Right lobe of liver (tissue), 6 donors: ENCODE data around the gene SHC4. TPM values are rescaled to one million over a fixed set of nuclear protein-coding genes. Genes with fewer than 3 reads are reported as not detected.
A peak's percentile ranks its signal among the peaks of the same experiment; 100 is the strongest.

Source experiments
- ATAC-seq, 4 donors: fragments of 200-7000 bp; cut with Tn5 transposase; one replicate each; pipeline ENCODE4 v1.9.1; 2020; ENCODE audit warnings: mild to moderate bottlenecking in 4 of 4, moderate library complexity in 4 of 4
- DNase-seq, 3 donors: peaks; one replicate each; pipeline ENCODE4 v3.0.0-alpha.2; 2020
- H3K27ac ChIP-seq, 3 donors: fragments of 200-600 bp; one replicate each; pipeline ENCODE4 v1.8.0; 2022
- H3K27me3 ChIP-seq, 2 donors: fragments of 200-600 bp; one replicate each; pipeline ENCODE4 v1.8.0; 2022
- H3K36me3 ChIP-seq, 4 donors: fragments of 200-600 bp; sonication (generic) in 1 of 4; one replicate each; pipeline versions ENCODE4 v1.5.1 to v1.8.0; 2017 to 2022; ENCODE audit warnings: control low read depth in 1 of 4
- H3K4me1 ChIP-seq, 4 donors: fragments of 200-600 bp; sonication (generic) in 1 of 4; one replicate each; pipeline versions ENCODE4 v1.5.1 to v1.8.0; 2017 to 2022; ENCODE audit warnings: control low read depth in 1 of 4
- H3K4me3 ChIP-seq, 3 donors: fragments of 200-600 bp; one replicate each; pipeline ENCODE4 v1.8.0; 2022
- H3K9me3 ChIP-seq, 4 donors: fragments of 200-600 bp; sonication (generic) in 1 of 4; one replicate each; pipeline versions ENCODE4 v1.5.1 to v1.8.0; 2017 to 2022; ENCODE audit warnings: control low read depth in 1 of 4
- POLR2A ChIP-seq: fragments of 450-650 bp; IDR thresholded peaks from one replicate; pipeline ENCODE4 v1.6.1; 2017; ENCODE audit warnings: antibody characterized with exemption, mild to moderate bottlenecking
- WGBS: methylation state at CpG from one replicate; pipeline ENCODE4 v1.1.6; 2018; ENCODE audit warnings: low coverage, low lambda C conversion rate; ENCODE audit not compliant: insufficient coverage; ENCODE audit errors: missing lambda C conversion rate; 5-methylcytosine and 5-hydroxymethylcytosine counted together
- intact Hi-C, 2 donors: fragments of 100-400 bp; cut with DNase I; formaldehyde crosslinking; loops; one replicate each; pipeline versions ENCODE4 v1.11.2 to v1.14.1; 2022
- total RNA-seq, 6 experiments: library from RNA; depleted of rRNA in 2 of 6; stranded (reverse); fragments of >200 nt in 2 of 6; fragmentation: NEBNext Ultra II Directional in 3 of 6; extraction: Animal tissue kit (Norgen Biotek cat#: 25700) in 3 of 6; gene quantifications; one replicate each; pipeline versions ENCODE4 v1.1.0 to v1.2.4, GENCODE V29; 2016 to 2023
- TF ChIP-seq, protein P1 (sequence below), 4 donors: fragments of 200-600 bp in 3 of 4; fragments of 450-650 bp in 1 of 4; IDR thresholded peaks; one replicate each; pipeline versions ENCODE4 v1.5.1 to v1.8.0; 2016 to 2022; ENCODE audit warnings: antibody characterized with exemption in 4 of 4, mild to moderate bottlenecking in 2 of 4
- donor health status: DM: no; HTN: yes; CAD: no.
- donor health status: DM: no; HTN: no; CAD: no.
- donor health status: DM: no; HTN: no; CAD: no.
- donor health status: DM: no; HTN: yes; CAD: no.
- donor health status: DM: no; HTN: yes; CAD: no.

The SHC4 gene
- total RNA-seq, 6 experiments from 2014 or later = 0.04 to 0.87 (median 0.04) TPM; not detected in 3

GRCh38 chr15:48798319-48798718, 165.4 kb downstream of the SHC4 start:
- intact Hi-C loops = no loop called here

DNA sequence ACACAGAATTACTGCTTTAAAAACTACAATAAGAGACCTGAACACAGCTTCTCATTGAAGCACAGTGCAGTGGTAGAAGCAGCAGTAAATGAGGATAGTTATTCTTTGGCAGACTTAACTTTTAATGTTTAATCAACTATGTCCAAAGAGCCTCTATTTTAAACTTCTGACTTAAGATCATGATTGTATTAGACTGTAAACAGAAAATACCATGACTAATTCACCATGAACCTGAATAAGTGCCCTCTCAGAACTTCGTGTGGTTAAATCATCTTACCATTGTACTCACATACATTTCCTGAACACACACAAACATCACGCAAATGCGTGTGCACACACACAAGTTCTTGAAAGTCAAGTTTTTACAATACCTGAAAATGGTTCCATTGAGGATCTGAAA, 166.8 kb downstream of the SHC4 start:
- no peaks in the 10 kb centered on the region for H3K9me3 ChIP-seq
- H3K4me3 ChIP-seq = no peak overlapping the region
- peak; percentile 19 to 72 (median 32) for ATAC-seq
- WGBS = 70% methylated on average over 3 of the region's 3 CpGs
- DNase-seq = no peak
- no peak for TF ChIP-seq POLR2A
- TF ChIP-seq, protein P1, sequence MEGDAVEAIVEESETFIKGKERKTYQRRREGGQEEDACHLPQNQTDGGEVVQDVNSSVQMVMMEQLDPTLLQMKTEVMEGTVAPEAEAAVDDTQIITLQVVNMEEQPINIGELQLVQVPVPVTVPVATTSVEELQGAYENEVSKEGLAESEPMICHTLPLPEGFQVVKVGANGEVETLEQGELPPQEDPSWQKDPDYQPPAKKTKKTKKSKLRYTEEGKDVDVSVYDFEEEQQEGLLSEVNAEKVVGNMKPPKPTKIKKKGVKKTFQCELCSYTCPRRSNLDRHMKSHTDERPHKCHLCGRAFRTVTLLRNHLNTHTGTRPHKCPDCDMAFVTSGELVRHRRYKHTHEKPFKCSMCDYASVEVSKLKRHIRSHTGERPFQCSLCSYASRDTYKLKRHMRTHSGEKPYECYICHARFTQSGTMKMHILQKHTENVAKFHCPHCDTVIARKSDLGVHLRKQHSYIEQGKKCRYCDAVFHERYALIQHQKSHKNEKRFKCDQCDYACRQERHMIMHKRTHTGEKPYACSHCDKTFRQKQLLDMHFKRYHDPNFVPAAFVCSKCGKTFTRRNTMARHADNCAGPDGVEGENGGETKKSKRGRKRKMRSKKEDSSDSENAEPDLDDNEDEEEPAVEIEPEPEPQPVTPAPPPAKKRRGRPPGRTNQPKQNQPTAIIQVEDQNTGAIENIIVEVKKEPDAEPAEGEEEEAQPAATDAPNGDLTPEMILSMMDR (IDR thresholded peaks at IDR 0.05) = no peak
- intact Hi-C loops = no loop called here
- H3K4me1 ChIP-seq = peaks cover 0 to 22% (median 3%) of the 10 kb centered on the region in 4 donors
- no peak overlapping the region for H3K27ac ChIP-seq
- no peaks in the 10 kb centered on the region for H3K36me3 ChIP-seq
- H3K27me3 ChIP-seq = no peaks in the 10 kb centered on the region

More at GRCh38 chr15:48798319-48798718, 165.4 kb downstream of the SHC4 start:
- 71% methylated on average over 1 of the region's 1 CpG for WGBS
- Histone ChIP-seq H3K27me3 (no peaks in the 10 kb centered on the region), H3K27ac (no peak overlapping the region), H3K9me3 (no peaks in the 10 kb centered on the region), H3K4me1 (peaks cover 0 to 22% (median 3%) of the 10 kb centered on the region in 4 donors), H3K36me3 (no peaks in the 10 kb centered on the region), H3K4me3 (no peak overlapping the region)
- TF ChIP-seq, protein P1 (IDR thresholded peaks at IDR 0.05) = no peak
- TF ChIP-seq POLR2A = no peak
- ATAC-seq (no peak), DNase-seq (no peak)

DNA sequence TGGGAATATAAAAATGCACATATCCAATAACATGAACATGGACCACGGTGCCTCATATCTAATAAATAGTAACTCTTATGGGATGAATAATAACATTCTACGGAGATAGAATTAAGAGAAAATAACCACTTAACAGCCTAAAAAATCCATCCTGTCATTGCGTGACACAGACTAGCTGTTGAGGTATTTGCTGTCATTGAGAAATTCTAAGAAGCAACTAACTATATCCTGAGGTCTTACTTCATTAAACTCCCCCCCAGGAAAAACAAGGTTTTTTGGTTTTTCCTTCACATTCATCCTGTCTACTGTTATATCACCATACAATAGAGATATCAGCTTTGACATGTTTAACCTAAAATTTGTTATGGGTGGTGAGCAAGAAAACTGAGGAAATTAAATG, 167.2 kb downstream of the SHC4 start:
- no peak overlapping the region for H3K4me3 ChIP-seq
- no peak for TF ChIP-seq POLR2A
- TF ChIP-seq, protein P1 (IDR thresholded peaks at IDR 0.05) = no peak
- no peaks in the 10 kb centered on the region for H3K9me3 ChIP-seq
- 91% methylated on average over 3 of the region's 3 CpGs for WGBS
- intact Hi-C loops = no loop called here
- DNase-seq (no peak), ATAC-seq (no peak)
- no peaks in the 10 kb centered on the region for H3K36me3 ChIP-seq
- no peak overlapping the region for H3K27ac ChIP-seq
- no peaks in the 10 kb centered on the region for H3K27me3 ChIP-seq
- H3K4me1 ChIP-seq = peaks cover 0 to 22% (median 3%) of the 10 kb centered on the region in 4 donors

GRCh38 chr15:48795901-48796300, 167.8 kb downstream of the SHC4 start:
- intact Hi-C loops = no loop called here
- no peaks in the 10 kb centered on the region for H3K9me3 ChIP-seq
- H3K27me3 ChIP-seq = no peaks in the 10 kb centered on the region
- H3K4me1 ChIP-seq = peaks cover 0 to 21% (median 3%) of the 10 kb centered on the region in 4 donors
- no peak for ATAC-seq
- no peaks in the 10 kb centered on the region for H3K36me3 ChIP-seq
- WGBS = 73% methylated on average over 3 of the region's 3 CpGs
- DNase-seq = no peak
- no peak overlapping the region for H3K4me3 ChIP-seq
- no peak for TF ChIP-seq POLR2A
- TF ChIP-seq, protein P1 (IDR thresholded peaks at IDR 0.05) = no peak
- no peak overlapping the region for H3K27ac ChIP-seq

DNA sequence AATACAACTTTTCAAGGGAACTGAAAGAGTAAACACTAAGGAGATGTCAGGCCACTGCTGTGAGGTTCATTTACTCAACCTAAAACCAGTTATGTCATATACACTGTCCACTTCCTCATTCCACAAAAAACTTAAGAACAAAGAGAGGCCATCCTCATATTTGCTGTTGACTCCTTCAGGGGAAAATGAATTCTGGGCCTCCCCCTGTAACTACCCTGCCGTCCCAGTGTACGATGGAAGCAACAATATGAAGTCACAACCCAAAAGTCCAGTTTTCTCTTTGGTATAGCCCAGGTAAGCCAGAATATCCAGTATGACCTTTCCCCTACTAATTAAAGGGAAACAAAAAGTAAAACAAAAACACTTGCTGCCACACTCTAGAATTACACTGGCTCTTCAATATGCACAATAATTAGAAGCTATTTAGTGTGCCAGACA, 169.0 kb downstream of the SHC4 start:
- Histone ChIP-seq H3K36me3 (no peaks in the 10 kb centered on the region), H3K27me3 (no peaks in the 10 kb centered on the region), H3K27ac (peak overlapping the region; percentile 18 to 68 (median 64)), H3K9me3 (no peaks in the 10 kb centered on the region), H3K4me1 (peaks cover 0 to 11% (median 3%) of the 10 kb centered on the region in 4 donors), H3K4me3 (peak overlapping the region in 1 of 3 donors; percentile 13)
- WGBS = 29% methylated on average over 2 of the region's 2 CpGs
- TF ChIP-seq POLR2A = no peak
- TF ChIP-seq, protein P1 (IDR thresholded peaks at IDR 0.05) = no peak
- no peak for DNase-seq
- intact Hi-C loops = no loop called here
- peak; percentile 84 to 91 (median 88) for ATAC-seq
